H1 (cell line): ENCODE results near the gene RNF152. TPM values are rescaled to one million over a fixed set of nuclear protein-coding genes. Genes with fewer than 3 reads are reported as not detected.

Source experiments
- CTCF ChIA-PET: fragments of 300-600 bp; sonication (Branson Sonifier 250); formaldehyde crosslinking; loops from one replicate; lab custom pipeline; 2021; ENCODE audit not compliant: partially characterized antibody; lab: Charles Lee
- POLR2A ChIA-PET: fragments of 300-600 bp; sonication (Branson Sonifier 250); formaldehyde crosslinking; loops from one replicate; lab custom pipeline; 2021; ENCODE audit warnings: inconsistent platforms; ENCODE audit not compliant: partially characterized antibody; lab: Charles Lee
- DNase-seq, 2 experiments: peaks; one replicate each; pipeline versions ENCODE4 v3.0.0 to v3.0.0-alpha.2; 2010 to 2022; ENCODE audit warnings: low spot score in 2 of 2, low read depth in 1 of 2, mixed read lengths in 1 of 2
- FAIRE-seq: peaks from 2 replicates; lab custom pipeline; 2011; peaks lifted over from hg19 to GRCh38; lab: Jason Lieb, UNC
- H2AFZ ChIP-seq: 2 replicates; pipeline ENCODE4 v1.8.1; 2012; ENCODE audit warnings: low read length, inconsistent platforms
- H2AK5ac ChIP-seq: 2 replicates; pipeline ENCODE4 v1.6.1; 2013; ENCODE audit warnings: low read depth, low read length
- H2BK120ac ChIP-seq: replicated peaks from 2 replicates; pipeline ENCODE3; 2013; ENCODE audit warnings: low read depth, low read length, inconsistent platforms
- H2BK12ac ChIP-seq: 2 replicates; pipeline ENCODE4 v1.6.1; 2013; ENCODE audit warnings: low read depth, low read length
- H2BK15ac ChIP-seq: 2 replicates; pipeline ENCODE4 v1.6.1; 2013; ENCODE audit warnings: low read length
- H2BK20ac ChIP-seq: 2 replicates; pipeline ENCODE4 v1.6.1; 2013; ENCODE audit warnings: low read length
- H2BK5ac ChIP-seq: 2 replicates; pipeline ENCODE4 v1.6.1; 2013; ENCODE audit warnings: low read depth, low read length
- H3K14ac ChIP-seq: 2 replicates; pipeline ENCODE4 v1.6.1; 2013; ENCODE audit warnings: inconsistent platforms; ENCODE audit not compliant: insufficient read length
- H3K18ac ChIP-seq: 2 replicates; pipeline ENCODE4 v1.6.1; 2013; ENCODE audit warnings: low read length; ENCODE audit errors: extremely low read depth
- H3K23ac ChIP-seq: 2 replicates; pipeline ENCODE4 v1.6.1; 2013; ENCODE audit warnings: inconsistent platforms; ENCODE audit not compliant: insufficient read length
- H3K23me2 ChIP-seq: 2 replicates; pipeline ENCODE4 v1.6.1; 2013; ENCODE audit warnings: low read depth, low read length
- H3K27ac ChIP-seq: 2 replicates; pipeline ENCODE4 v1.6.1; 2011; ENCODE audit warnings: low read depth, low read length, inconsistent platforms
- H3K27me3 ChIP-seq, 4 experiments: replicated peaks in 1 of 4; 1 replicate in 1 of 4; 2 replicates in 3 of 4; pipeline versions ENCODE4 v1.6.1 to v1.8.1; 2011 to 2013; ENCODE audit warnings: low read length in 3 of 4, mild to moderate bottlenecking in 3 of 4, inconsistent platforms in 2 of 4, mixed read lengths in 2 of 4, moderate library complexity in 1 of 4; ENCODE audit not compliant: control insufficient read depth in 3 of 4, insufficient read depth in 3 of 4; ENCODE audit errors: extremely low read depth in 1 of 4
- H3K36me3 ChIP-seq, 4 experiments: 2 replicates each; pipeline versions ENCODE4 v1.6.1 to v1.8.1; 2011 to 2013; ENCODE audit warnings: mild to moderate bottlenecking in 4 of 4, low read length in 3 of 4, moderate library complexity in 2 of 4, control low read depth in 1 of 4, inconsistent platforms in 1 of 4; ENCODE audit not compliant: insufficient read depth in 4 of 4, control insufficient read depth in 2 of 4
- H3K4ac ChIP-seq: replicated peaks from 2 replicates; pipeline ENCODE3; 2013; ENCODE audit warnings: low read length, low read depth, mixed read lengths, inconsistent platforms; ENCODE audit not compliant: insufficient read length
- H3K4me1 ChIP-seq, 4 experiments: replicated peaks in 1 of 4; 1 replicate in 1 of 4; 2 replicates in 3 of 4; pipeline versions ENCODE4 v1.6.1 to v1.8.1; 2011 to 2013; ENCODE audit warnings: low read length in 3 of 4, inconsistent platforms in 2 of 4, mixed read lengths in 1 of 4; ENCODE audit not compliant: insufficient read depth in 4 of 4, control insufficient read depth in 3 of 4
- H3K4me2 ChIP-seq, 2 experiments: 2 replicates each; pipeline versions ENCODE4 v1.6.1 to v1.8.1; 2011 to 2013; ENCODE audit warnings: low read depth in 2 of 2, low read length in 2 of 2, control low read depth in 1 of 2, inconsistent platforms in 1 of 2, mild to moderate bottlenecking in 1 of 2; ENCODE audit not compliant: insufficient read depth in 1 of 2
- H3K4me3 ChIP-seq, 4 experiments: fragments of 200-600, 300-600 bp in 1 of 4; sonication (generic), shearing (Covaris generic), sonication (Bioruptor Twin) in 1 of 4; 2 replicates each; pipeline versions ENCODE4 v1.5.1 to v1.8.1; 2011 to 2016; ENCODE audit warnings: low read length in 4 of 4, low read depth in 3 of 4, control low read depth in 2 of 4, inconsistent platforms in 2 of 4, mild to moderate bottlenecking in 2 of 4, mixed read lengths in 1 of 4, moderate library complexity in 1 of 4; ENCODE audit not compliant: insufficient read depth in 2 of 4; ENCODE audit errors: extremely low read depth in 1 of 4
- H3K56ac ChIP-seq: replicated peaks from 2 replicates; pipeline ENCODE3; 2013; ENCODE audit warnings: low read depth, mild to moderate bottlenecking, mixed read lengths, low read length, inconsistent platforms; ENCODE audit not compliant: insufficient read length
- H3K79me1 ChIP-seq: 2 replicates; pipeline ENCODE4 v1.6.1; 2013; ENCODE audit warnings: low read depth, low read length, control low read depth
- H3K79me2 ChIP-seq, 2 experiments: 2 replicates each; pipeline versions ENCODE4 v1.6.1 to v1.8.1; 2012 to 2013; ENCODE audit warnings: low read length in 2 of 2, mild to moderate bottlenecking in 2 of 2, inconsistent platforms in 1 of 2; ENCODE audit not compliant: insufficient read depth in 2 of 2, control insufficient read depth in 1 of 2
- H3K9ac ChIP-seq, 4 experiments: replicated peaks in 1 of 4; 1 replicate in 1 of 4; 2 replicates in 3 of 4; pipeline versions ENCODE4 v1.6.1 to v1.8.1; 2011 to 2013; ENCODE audit warnings: low read depth in 3 of 4, low read length in 3 of 4, control low read depth in 2 of 4, mild to moderate bottlenecking in 2 of 4, moderate library complexity in 2 of 4, inconsistent platforms in 1 of 4; ENCODE audit errors: extremely low read depth in 1 of 4
- H3K9me3 ChIP-seq, 2 experiments: 2 replicates each; pipeline versions ENCODE4 v1.6.1 to v1.8.1; 2012 to 2013; ENCODE audit warnings: mild to moderate bottlenecking in 2 of 2, moderate library complexity in 2 of 2, control low read depth in 1 of 2, inconsistent platforms in 1 of 2, low read depth in 1 of 2, low read length in 1 of 2, mixed read lengths in 1 of 2; ENCODE audit not compliant: insufficient read depth in 2 of 2
- H4K20me1 ChIP-seq, 2 experiments: replicated peaks in 1 of 2; 2 replicates each; pipeline versions ENCODE3 to v1.8.1; 2011 to 2013; ENCODE audit warnings: inconsistent platforms in 2 of 2, low read length in 2 of 2, mild to moderate bottlenecking in 1 of 2; ENCODE audit not compliant: insufficient read depth in 2 of 2, control insufficient read depth in 1 of 2
- H4K5ac ChIP-seq: 2 replicates; pipeline ENCODE4 v1.6.1; 2013; ENCODE audit warnings: low read length, low read depth, mixed read lengths, inconsistent platforms; ENCODE audit not compliant: insufficient read length
- H4K8ac ChIP-seq: 2 replicates; pipeline ENCODE4 v1.8.0; 2013; ENCODE audit warnings: mild to moderate bottlenecking, moderate library complexity, low read length, inconsistent platforms; ENCODE audit not compliant: insufficient read depth; ENCODE audit errors: extremely low read depth
- H4K91ac ChIP-seq: replicated peaks from 2 replicates; pipeline ENCODE3; 2013; ENCODE audit warnings: low read length, mixed read lengths, inconsistent platforms; ENCODE audit not compliant: insufficient read length
- BRCA1 ChIP-seq: IDR thresholded peaks from 2 replicates; pipeline ENCODE4 v1.6.1; 2012; ENCODE audit warnings: low read depth, low read length, improper control_type of control experiment
- POU5F1 ChIP-seq: IDR thresholded peaks from 2 replicates; pipeline ENCODE4 v1.6.1; 2011; ENCODE audit warnings: low read depth, mild to moderate bottlenecking, low read length, moderate library complexity
- WGBS, 2 experiments: shearing (Covaris generic) in 1 of 2; methylation state at CpG; one replicate each; pipeline versions ENCODE4 v1.1.6 to v1.1.7; 2013 to 2015; ENCODE audit warnings: low lambda C conversion rate in 2 of 2, mixed read lengths in 2 of 2, inconsistent platforms in 1 of 2, low coverage in 1 of 2, missing lambda C conversion rate in 1 of 2; ENCODE audit not compliant: insufficient replicate concordance in 2 of 2, insufficient coverage in 1 of 2, insufficient read length in 1 of 2; ENCODE audit errors: extremely low coverage in 1 of 2, missing lambda C conversion rate in 1 of 2; 5-methylcytosine and 5-hydroxymethylcytosine counted together
- polyA plus RNA-seq, 7 experiments: library from polyadenylated mRNA; depleted of rRNA in 3 of 7; stranded (reverse) in 5 of 7; unstranded in 2 of 7; fragments of >200 nt in 5 of 7; fragments of 200-250 nt in 2 of 7; gene quantifications; 1 replicate in 5 of 7; 2 replicates in 1 of 7; 4 replicates in 1 of 7; pipeline versions ENCODE4 v1.2.1 to v1.2.3, GENCODE V29; 2011 to 2013; ENCODE audit warnings: missing spikeins in 2 of 7, mixed read lengths in 2 of 7
- total RNA-seq: library from RNA; stranded (reverse); fragmentation: NEBNext Ultra II Directional; extraction: Animal tissue kit (Norgen Biotek cat#: 25700); gene quantifications from 2 replicates; pipeline ENCODE4 v1.2.1, GENCODE V29; 2021

RNF152 gene
- total and polyA plus RNA-seq, 2 of the 8 experiments (the other 6 are each of a cell fraction or from before 2014, with no cell fraction given) = 1.1 to 2.7 TPM

DNA sequence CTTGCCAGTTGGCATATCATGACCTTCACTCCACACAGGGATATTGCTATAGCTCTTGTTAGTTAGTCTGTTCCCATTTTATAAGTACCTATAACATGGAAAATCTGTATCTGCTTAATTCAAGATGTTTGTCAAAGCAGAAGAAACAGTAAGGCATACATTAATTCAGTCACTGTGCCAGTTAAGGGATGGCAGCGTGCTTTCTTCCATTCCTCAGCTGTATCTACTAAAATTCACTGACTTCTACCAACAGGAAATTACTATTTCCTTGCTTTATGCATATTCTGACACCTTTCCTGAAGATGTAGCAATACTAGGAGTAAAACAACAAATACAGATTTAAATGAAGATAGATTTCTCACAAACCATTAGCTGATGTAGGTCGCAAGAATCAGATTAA is 59.9 kb downstream of the RNF152 start:
- no peaks in the 10 kb centered on the region for H4K20me1 ChIP-seq

More for the DNA sequence above, 59.9 kb downstream of the RNF152 start:
- Histone ChIP-seq H2BK5ac (no peak overlapping the region), H3K79me1 (0 out of 2 replicates have a peak, but pooled peaks cover 2% of the 10 kb centered on the region), H3K14ac (no peak overlapping the region), H2BK120ac (no peak overlapping the region), H3K56ac (no peak overlapping the region), H3K9me3 (no peaks in the 10 kb centered on the region), H3K36me3 (no peaks in the 10 kb centered on the region), H3K4ac (no peak overlapping the region), H3K23me2 (no peaks in the 10 kb centered on the region), H2AK5ac (no peak overlapping the region), H3K4me1 (no peaks in the 10 kb centered on the region; a peak in 2 of 7 replicates), H2AFZ (no peak overlapping the region), H4K8ac (no peak overlapping the region), H3K9ac (no peak overlapping the region), H2BK12ac (no peak overlapping the region), H3K27me3 (no peaks in the 10 kb centered on the region), H3K23ac (no peak overlapping the region), H2BK20ac (no peak overlapping the region), H3K79me2 (no peaks in the 10 kb centered on the region), H3K4me3 (no peak overlapping the region), H3K4me2 (no peak overlapping the region), H3K27ac (no peak overlapping the region), H4K91ac (no peak overlapping the region), H4K5ac (no peak overlapping the region), H2BK15ac (no peak overlapping the region), H3K18ac (no peak overlapping the region)
- DNase-seq (no peak), FAIRE-seq (no peak)
- no peak for TF ChIP-seq POU5F1
- no peak for TF ChIP-seq BRCA1
- CTCF ChIA-PET = interaction anchor here (1.1 kb wide), 1 partner anchor 43 kb away, joined by 3 read pairs; no protein-coding TSS in a partner anchor
- WGBS, 2 experiments = 93% methylated on average over 2 of the region's 2 CpGs; no CpG with 5 or more reads in 1 of the 2 experiments
- POLR2A ChIA-PET = no interaction called here
